NCI-H774 (cell line): ENCODE measurements around the gene LIN7A.
A peak's percentile ranks its signal among the peaks of the same experiment; 100 is the strongest.

Experiments used
- DNase-seq: peaks from one replicate; lab custom pipeline; 2025; lab: John Stamatoyannopoulos, UW

Gene LIN7A

GRCh38 chr12:80937391-80938238 is at the start of gene LIN7A:
Gene LIN7A (minus strand): TSS chr12:80937934. CDS start chr12:80937722, 212 bp downstream.
- DNase-seq: peak; percentile 59

- DNase-seq: no peak
These were observed 48.5 kb upstream of the LIN7A start for GRCh38 chr12:80986224-80986623.

GRCh38 chr12:80979816-80980215 is 42.1 kb upstream of the LIN7A start:
- no peak for DNase-seq

- no peak for DNase-seq
These were observed 41.5 kb upstream of the LIN7A start for GRCh38 chr12:80979251-80979650.

- no peak for DNase-seq
These were observed 39.6 kb upstream of the LIN7A start for GRCh38 chr12:80977346-80977745.

- no peak for DNase-seq
These were observed 30.6 kb upstream of the LIN7A start for GRCh38 chr12:80968326-80968725.

- no peak for DNase-seq
These were observed 29.8 kb upstream of the LIN7A start for GRCh38 chr12:80967565-80967964.

- DNase-seq: no peak
These were observed 28.3 kb upstream of the LIN7A start for GRCh38 chr12:80966001-80966400.

GRCh38 chr12:80958162-80958561 is 20.4 kb upstream of the LIN7A start:
- no peak for DNase-seq

- no peak for DNase-seq
These were observed 17.3 kb upstream of the LIN7A start for GRCh38 chr12:80954857-80955520.

GRCh38 chr12:80952443-80952842 is 14.7 kb upstream of the LIN7A start:
- no peak for DNase-seq

- no peak for DNase-seq
These were observed 8.9 kb upstream of the LIN7A start for GRCh38 chr12:80946591-80946990.

- DNase-seq: no peak
These were observed 5.6 kb upstream of the LIN7A start for GRCh38 chr12:80943338-80943737.

GRCh38 chr12:80941916-80942315 is 4.2 kb upstream of the LIN7A start:
- DNase-seq: no peak

- DNase-seq: peak; percentile 10
These were observed 1.7 kb upstream of the LIN7A start for GRCh38 chr12:80939231-80939950.

- DNase-seq: no peak
These were observed 663 bp upstream of the LIN7A start for GRCh38 chr12:80938397-80938796.

GRCh38 chr12:80936642-80937390 is 918 bp downstream of the LIN7A start:
- DNase-seq: peak; percentile 79

- peak; percentile 79 for DNase-seq
These were observed 1.4 kb downstream of the LIN7A start for GRCh38 chr12:80936353-80936641.

- DNase-seq: no peak
These were observed 2.6 kb downstream of the LIN7A start for GRCh38 chr12:80935111-80935510.

- DNase-seq: no peak
These were observed 11.8 kb downstream of the LIN7A start for GRCh38 chr12:80925983-80926382.

GRCh38 chr12:80925237-80925636 is 12.5 kb downstream of the LIN7A start:
- no peak for DNase-seq

- DNase-seq: no peak
These were observed 13.3 kb downstream of the LIN7A start for GRCh38 chr12:80924437-80924836.
